MCF 10A (cell line): ENCODE data around the gene PGLYRP1. TPM values are rescaled to one million over a fixed set of nuclear protein-coding genes. Genes with fewer than 3 reads are reported as not detected.

Experiments
- BruUV-seq: library from RNA; stranded (reverse); fragments of 400-500 nt; replicated peaks from 2 replicates; lab custom pipeline; 2021; lab: Mats Ljungman, UMichigan
- CTCF ChIA-PET: fragments of 300-600 bp; sonication (Branson Sonifier 250); formaldehyde crosslinking; extraction: SDS; loops from one replicate; lab custom pipeline; 2021; ENCODE audit warnings: antibody characterized with exemption, inconsistent platforms; lab: Yijun Ruan, JAX
- POLR2A ChIA-PET: fragments of 300-600, 350-650 bp; sonication (Branson Sonifier 250); formaldehyde crosslinking; extraction: SDS; loops from one replicate; lab custom pipeline; 2020; ENCODE audit warnings: antibody characterized with exemption, inconsistent platforms; lab: Yijun Ruan, JAX
- DNase-seq: peaks from one replicate; pipeline ENCODE4 v3.0.0-alpha.2; 2018; ENCODE audit not compliant: unreplicated experiment
- H3K27ac Mint-ChIP-seq: one replicate; pipeline ENCODE4 v1.8.0; 2022; ENCODE audit warnings: mild to moderate bottlenecking, low read depth, mixed read lengths; ENCODE audit not compliant: unreplicated experiment
- H3K27me3 Mint-ChIP-seq: one replicate; pipeline ENCODE4 v1.8.0; 2022; ENCODE audit warnings: mixed read lengths; ENCODE audit not compliant: insufficient read depth, unreplicated experiment
- H3K36me3 Mint-ChIP-seq: one replicate; pipeline ENCODE4 v1.8.0; 2022; ENCODE audit warnings: mild to moderate bottlenecking, moderate library complexity, mixed read lengths; ENCODE audit not compliant: insufficient read depth, unreplicated experiment
- H3K4me1 Mint-ChIP-seq: one replicate; pipeline ENCODE4 v1.8.0; 2022; ENCODE audit warnings: mixed read lengths; ENCODE audit not compliant: insufficient read depth, unreplicated experiment
- H3K4me3 Mint-ChIP-seq: one replicate; pipeline ENCODE4 v1.8.0; 2022; ENCODE audit warnings: mild to moderate bottlenecking, moderate library complexity, mixed read lengths; ENCODE audit not compliant: unreplicated experiment
- H3K9me3 Mint-ChIP-seq: one replicate; pipeline ENCODE4 v1.8.0; 2022; ENCODE audit warnings: mixed read lengths; ENCODE audit not compliant: unreplicated experiment
- CTCF ChIP-seq: fragments of 200-600 bp; IDR thresholded peaks from one replicate; pipeline ENCODE4 v1.8.0; 2022; ENCODE audit warnings: antibody characterized with exemption, mild to moderate bottlenecking; ENCODE audit not compliant: unreplicated experiment
- intact Hi-C: fragments of 100-400 bp; cut with micrococcal nuclease; formaldehyde crosslinking; loops from 2 replicates; pipeline ENCODE4 v1.14.1; 2022
- total RNA-seq: library from RNA; stranded (reverse); gene quantifications from 2 replicates; pipeline ENCODE4 v1.2.3, GENCODE V29; 2022

The PGLYRP1 gene
- total RNA-seq, 1 experiment from 2014 or later = not detected

- no peak for DNase-seq
- ChIA-PET CTCF (interaction anchor here (0.7 kb wide), 1 partner anchor 17 kb away, joined by 3 read pairs; no protein-coding TSS in a partner anchor), POLR2A (no interaction called here)
- H3K27me3 Mint-ChIP-seq = peaks cover 20% of the 10 kb centered on the region
- no TSS peak for BruUV-seq
- no peaks in the 10 kb centered on the region for H3K36me3 Mint-ChIP-seq
- H3K4me3 Mint-ChIP-seq = no peak overlapping the region
- no peak overlapping the region for H3K27ac Mint-ChIP-seq
- no peak for TF ChIP-seq CTCF
- intact Hi-C loops = no loop called here
- no peaks in the 10 kb centered on the region for H3K9me3 Mint-ChIP-seq
- peaks cover 11% of the 10 kb centered on the region for H3K4me1 Mint-ChIP-seq
Observed at GRCh38 chr19:45976178-45976577, 46.7 kb downstream of the PGLYRP1 start.

GRCh38 chr19:45975306-45976070 lies 47.4 kb downstream of the PGLYRP1 start:
- ChIA-PET CTCF (no interaction called here), POLR2A (no interaction called here)
- Mint-ChIP-seq H3K27me3 (peaks cover 25% of the 10 kb centered on the region), H3K9me3 (no peaks in the 10 kb centered on the region), H3K4me3 (no peak overlapping the region), H3K27ac (no peak overlapping the region), H3K4me1 (peaks cover 11% of the 10 kb centered on the region), H3K36me3 (no peaks in the 10 kb centered on the region)
- BruUV-seq = no TSS peak
- no peak for DNase-seq
- intact Hi-C loops = no loop called here
- no peak for TF ChIP-seq CTCF

- intact Hi-C loops = no loop called here
- no peaks in the 10 kb centered on the region for H3K36me3 Mint-ChIP-seq
- no peak for TF ChIP-seq CTCF
- ChIA-PET POLR2A (no interaction called here), CTCF (interaction anchor here (0.7 kb wide), 1 partner anchor 43 kb away, joined by 3 read pairs; no protein-coding TSS in a partner anchor)
- no peak within 1 kb of the TSS for H3K4me3 Mint-ChIP-seq
- peaks cover 11% of the 10 kb centered on the region for H3K4me1 Mint-ChIP-seq
- no peaks in the 10 kb centered on the region for H3K9me3 Mint-ChIP-seq
- BruUV-seq = no TSS peak
- H3K27ac Mint-ChIP-seq = no peak within 1 kb of the TSS
- DNase-seq = peak; percentile 28
- peaks cover 41% of the 10 kb centered on the region for H3K27me3 Mint-ChIP-seq
Observed at GRCh38 chr19:45973553-45974338, 49.1 kb downstream of the PGLYRP1 start, which contains the start of gene NOVA2. NOVA2 (minus strand) TSS chr19:45973865; CDS start chr19:45973351, 514 bp downstream.

GRCh38 chr19:45972947-45973540 lies 49.8 kb downstream of the PGLYRP1 start:
- DNase-seq = no peak
- Mint-ChIP-seq H3K4me1 (peaks cover 11% of the 10 kb centered on the region), H3K9me3 (no peaks in the 10 kb centered on the region), H3K36me3 (no peaks in the 10 kb centered on the region), H3K27me3 (peaks cover 48% of the 10 kb centered on the region), H3K4me3 (no peak overlapping the region), H3K27ac (no peak overlapping the region)
- ChIA-PET POLR2A (no interaction called here), CTCF (no interaction called here)
- TF ChIP-seq CTCF = no peak
- BruUV-seq = no TSS peak
- intact Hi-C loops = no loop called here
